Measurements from ENCODE around the gene ASIC1. TPM values are rescaled to one million over a fixed set of nuclear protein-coding genes. Genes with fewer than 3 reads are reported as not detected.
"Not testable (repeated sequence)": the region's sequence is repeated elsewhere in the genome, so short reads cannot be mapped to it uniquely, and the experiment has no call there.

ASIC1 gene
- total RNA-seq, 2 experiments from 2014 or later = 1.5 to 2.8 TPM

DNA sequence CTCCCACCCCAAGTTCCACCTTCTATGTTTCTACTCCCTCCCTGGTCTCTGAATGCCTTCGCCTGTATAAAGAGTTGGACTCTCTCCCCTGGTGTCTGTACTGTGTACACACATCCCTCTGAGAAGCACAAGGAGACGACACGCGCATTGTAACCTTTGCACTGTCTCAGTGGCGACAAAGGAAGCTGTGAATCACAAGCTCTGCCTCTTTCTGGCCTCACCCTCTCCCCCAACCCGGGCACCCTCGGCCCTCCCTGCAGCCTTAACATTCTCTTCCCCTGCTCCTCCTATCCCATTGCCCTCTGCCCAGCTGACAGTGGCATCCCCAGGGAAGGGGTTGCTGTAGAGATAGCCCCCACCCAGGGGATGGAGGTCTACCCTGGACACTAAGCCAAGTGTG is 25.2 kb downstream of the ASIC1 start:
- peak overlapping the region; percentile 11 for H3K4me3 Mint-ChIP-seq
- Histone ChIP-seq H3K4me3 (ENCODE audit: low read length) (no peak overlapping the region), H3K9me3 (ENCODE audit: control insufficient read depth in 1 of 2, insufficient read depth in 1 of 2, low read length in 2 of 2) (no peaks in the 10 kb centered on the region), H3K27me3 (ENCODE audit: control insufficient read depth in 1 of 2, insufficient read depth in 2 of 2, low read length in 2 of 2) (no peaks in the 10 kb centered on the region), H3K36me3 (ENCODE audit: insufficient read depth, low read length) (peaks cover 11% of the 10 kb centered on the region), H3K27ac (ENCODE audit: low read depth in 1 of 2, low read length in 2 of 2) (peak overlapping the region in 1 of 2 donors; percentile 29), H3K4me1 (ENCODE audit: insufficient read depth, low read length) (peaks cover 21% of the 10 kb centered on the region)
- H3K4me1 Mint-ChIP-seq (ENCODE audit: low read depth) = peaks cover 29% of the 10 kb centered on the region
- ChIA-PET CTCF (interaction anchor here (4.5 kb wide), 1 partner anchor 30 kb away, joined by 83 read pairs; the partner anchor contains the start of gene COX14), POLR2A (interaction anchor here (0.5 to 1.1 kb wide), 3 partner anchors 23 to 108 kb away, joined by 3 to 4 read pairs (median 3); partner anchors contain the start of gene COX14)
- peak overlapping the region; percentile 28 for H3K27ac Mint-ChIP-seq
- H3K27me3 Mint-ChIP-seq = no peaks in the 10 kb centered on the region
- DNase-seq (no peak), ATAC-seq (ENCODE audit: poor library complexity) (no peak)
- H3K9me3 Mint-ChIP-seq = no peaks in the 10 kb centered on the region
- TF ChIP-seq CTCF (IDR thresholded peaks at IDR 0.05) = no peak
- peaks cover 25% of the 10 kb centered on the region for H3K36me3 Mint-ChIP-seq (ENCODE audit: low read depth)
- intact Hi-C loops (cut with DNase I, micrococcal nuclease) = loop anchor here in 1 of 2 experiments (2.0 to 10.0 kb wide), 3 partner anchors 86 to 682 kb away; partner anchors contain the start of genes ATF1 and LIMA1

- intact Hi-C loops (cut with DNase I, micrococcal nuclease) = loop anchor here in 1 of 2 experiments (2.0 to 10.0 kb wide), 3 partner anchors 86 to 682 kb away; partner anchors contain the start of genes ATF1 and LIMA1
Observed at GRCh38 chr12:50083301-50083700, 25.9 kb downstream of the ASIC1 start.

DNA sequence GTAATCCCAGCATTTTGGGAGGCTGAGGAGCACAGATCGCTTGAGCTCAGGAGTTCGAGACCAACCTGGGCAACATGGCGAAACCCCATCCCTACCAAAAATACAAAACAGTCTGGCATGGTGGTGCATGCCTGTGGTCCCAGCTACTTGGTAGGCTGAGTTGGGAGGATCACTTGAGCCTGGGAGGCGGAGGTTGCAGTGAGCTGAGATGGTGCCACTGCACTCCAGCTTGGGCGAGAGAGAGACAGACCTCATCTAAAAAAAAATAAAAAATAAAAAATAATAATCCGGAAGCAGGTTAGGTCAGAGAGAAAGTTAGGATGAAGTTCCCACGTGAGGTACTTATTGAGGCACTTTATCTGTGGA is 27.0 kb downstream of the ASIC1 start:
- H3K4me1 Mint-ChIP-seq (ENCODE audit: low read depth) = peaks cover 43% of the 10 kb centered on the region
- H3K4me3 Mint-ChIP-seq = peak overlapping the region; percentile 96
- peak overlapping the region; percentile 99 for H3K27ac Mint-ChIP-seq
- ChIA-PET CTCF (interaction anchor here (0.5 to 4.5 kb wide), 18 partner anchors 8 to 461 kb away, joined by 3 to 83 read pairs (median 4); partner anchors contain the start of genes CERS5, COX14, PRPF40B and RACGAP1), POLR2A (interaction anchor here (0.6 to 4.6 kb wide), 21 partner anchors 12 to 849 kb away, joined by 3 to 127 read pairs (median 4); partner anchors contain the start of genes ATF1, CERS5, COX14 and LIMA1)
- not testable (repeated sequence) for H3K9me3 Mint-ChIP-seq; DNase-seq; H3K27me3 Mint-ChIP-seq; H3K9me3 ChIP-seq (ENCODE audit: control insufficient read depth in 1 of 2, insufficient read depth in 1 of 2, low read length in 2 of 2); H3K27me3 ChIP-seq (ENCODE audit: control insufficient read depth in 1 of 2, insufficient read depth in 2 of 2, low read length in 2 of 2); ATAC-seq (ENCODE audit: poor library complexity)
- H3K4me3 ChIP-seq (ENCODE audit: low read length) = peak overlapping the region; percentile 95
- peaks cover 40% of the 10 kb centered on the region for H3K36me3 Mint-ChIP-seq (ENCODE audit: low read depth)
- H3K4me1 ChIP-seq (ENCODE audit: insufficient read depth, low read length) = peaks cover 21% of the 10 kb centered on the region
- H3K27ac ChIP-seq (ENCODE audit: low read depth in 1 of 2, low read length in 2 of 2) = peak overlapping the region; percentile 82 to 95
- H3K36me3 ChIP-seq (ENCODE audit: insufficient read depth, low read length) = peaks cover 27% of the 10 kb centered on the region
- intact Hi-C loops (cut with DNase I, micrococcal nuclease) = loop anchor here (2.0 to 10.0 kb wide), 4 partner anchors 26 to 680 kb away; partner anchors contain the start of genes ATF1 (in 1 of the 2) and LIMA1 (in 1 of the 2)

More at GRCh38 chr12:50083301-50083700, 25.9 kb downstream of the ASIC1 start:
- no peaks in the 10 kb centered on the region for H3K27me3 Mint-ChIP-seq
- Histone ChIP-seq H3K4me1 (ENCODE audit: insufficient read depth, low read length) (peaks cover 21% of the 10 kb centered on the region), H3K36me3 (ENCODE audit: insufficient read depth, low read length) (peaks cover 16% of the 10 kb centered on the region), H3K27me3 (ENCODE audit: control insufficient read depth in 1 of 2, insufficient read depth in 2 of 2, low read length in 2 of 2) (no peaks in the 10 kb centered on the region), H3K27ac (ENCODE audit: low read depth in 1 of 2, low read length in 2 of 2) (peak overlapping the region in 1 of 2 donors; percentile 29), H3K9me3 (ENCODE audit: control insufficient read depth in 1 of 2, insufficient read depth in 1 of 2, low read length in 2 of 2) (no peaks in the 10 kb centered on the region), H3K4me3 (ENCODE audit: low read length) (no peak overlapping the region)
- H3K9me3 Mint-ChIP-seq = no peaks in the 10 kb centered on the region
- TF ChIP-seq CTCF (IDR thresholded peaks at IDR 0.05) = no peak
- ChIA-PET CTCF (interaction anchor here (0.6 to 4.5 kb wide), 3 partner anchors 27 to 74 kb away, joined by 3 to 83 read pairs (median 3); partner anchors contain the start of gene COX14), POLR2A (interaction anchor here (0.7 to 1.1 kb wide), 2 partner anchors 24 to 29 kb away, joined by 3 to 4 read pairs; partner anchors contain the start of gene COX14)
- peak overlapping the region; percentile 68 for H3K27ac Mint-ChIP-seq
- peak overlapping the region; percentile 80 for H3K4me3 Mint-ChIP-seq
- peaks cover 29% of the 10 kb centered on the region for H3K36me3 Mint-ChIP-seq (ENCODE audit: low read depth)
- DNase-seq (no peak), ATAC-seq (ENCODE audit: poor library complexity) (no peak)
- peaks cover 36% of the 10 kb centered on the region for H3K4me1 Mint-ChIP-seq (ENCODE audit: low read depth)
